B cell (primary cell): ENCODE data around the gene LRRK2. TPM values are rescaled to one million over a fixed set of nuclear protein-coding genes. Genes with fewer than 3 reads are reported as not detected.
A peak's percentile ranks its signal among the peaks of the same experiment; 100 is the strongest.

Experiments
- ATAC-seq: fragments of 200-7000 bp; cut with Tn5 transposase; one replicate; pipeline ENCODE4 v1.10.0; 2021; ENCODE audit warnings: low read depth, mild to moderate bottlenecking, moderate number of reproducible peaks, moderate library complexity
- CTCF ChIA-PET: fragments of 350-600 bp; sonication (Branson Sonifier 250); formaldehyde crosslinking; loops from one replicate; lab custom pipeline; 2021; ENCODE audit warnings: antibody characterized with exemption, inconsistent platforms; lab: Charles Lee
- POLR2A ChIA-PET: fragments of 350-600 bp; sonication (Branson Sonifier 250); formaldehyde crosslinking; loops from one replicate; lab custom pipeline; 2021; ENCODE audit warnings: antibody characterized with exemption; lab: Charles Lee
- DNase-seq: peaks from one replicate; pipeline ENCODE4 v3.0.0; 2013
- H2AFZ ChIP-seq: 2 replicates; pipeline ENCODE4 v1.6.1; 2012; ENCODE audit warnings: mild to moderate bottlenecking, low read depth, low read length; ENCODE audit not compliant: insufficient read depth, poor library complexity, severe bottlenecking
- H3K27ac ChIP-seq, 2 donors: 1 replicate in 1 of 2; 2 replicates in 1 of 2; pipeline ENCODE4 v1.5.1; 2012 to 2013; ENCODE audit warnings: low read length in 2 of 2, mild to moderate bottlenecking in 2 of 2, moderate library complexity in 1 of 2
- H3K27me3 ChIP-seq, 4 experiments: fragments of 200-600 bp in 1 of 4; sonication (generic) in 1 of 4; replicated peaks in 1 of 4; 1 replicate in 2 of 4; 2 replicates in 2 of 4; pipeline versions ENCODE4 v1.6.1 to v1.7.0; 2013 to 2016; ENCODE audit warnings: low read length in 3 of 4, mild to moderate bottlenecking in 2 of 4, mixed read lengths in 1 of 4, moderate library complexity in 1 of 4; ENCODE audit not compliant: insufficient read depth in 4 of 4, control insufficient read depth in 3 of 4; ENCODE audit errors: control extremely low read depth in 1 of 4
- H3K36me3 ChIP-seq, 2 experiments: replicated peaks in 1 of 2; 1 replicate in 1 of 2; 2 replicates in 1 of 2; pipeline versions ENCODE4 v1.6.1 to v1.7.1; 2013; ENCODE audit warnings: low read length in 1 of 2; ENCODE audit not compliant: insufficient read depth in 2 of 2, control insufficient read depth in 1 of 2; ENCODE audit errors: control extremely low read depth in 1 of 2, extremely low read depth in 1 of 2
- H3K4me1 ChIP-seq, 2 donors: fragments of 200-600 bp in 1 of 2; sonication (generic) in 1 of 2; 1 replicate in 1 of 2; 2 replicates in 1 of 2; pipeline versions ENCODE4 v1.5.1 to v1.6.1; 2013 to 2017; ENCODE audit warnings: low read length in 2 of 2; ENCODE audit not compliant: control insufficient read depth in 2 of 2, insufficient read depth in 2 of 2
- H3K4me2 ChIP-seq: replicated peaks from 2 replicates; pipeline ENCODE3; 2012; ENCODE audit warnings: mild to moderate bottlenecking, low read depth, low read length; ENCODE audit not compliant: poor library complexity, severe bottlenecking
- H3K4me3 ChIP-seq, 5 experiments: fragments of 200-600 bp in 1 of 5; sonication (generic) in 1 of 5; 1 replicate in 3 of 5; 2 replicates in 2 of 5; pipeline versions ENCODE4 v1.5.1 to v1.7.0; 2011 to 2016; ENCODE audit warnings: low read length in 4 of 5, mild to moderate bottlenecking in 4 of 5, low read depth in 2 of 5, control low read depth in 1 of 5, moderate library complexity in 1 of 5; ENCODE audit not compliant: insufficient read depth in 1 of 5; ENCODE audit errors: control extremely low read depth in 1 of 5, extremely low read depth in 1 of 5
- H3K79me2 ChIP-seq: fragments of 200-600 bp; sonication (generic); one replicate; pipeline ENCODE4 v1.6.0; 2016; ENCODE audit warnings: low read length; ENCODE audit not compliant: control insufficient read depth, insufficient read depth
- H3K9ac ChIP-seq: fragments of 200-600 bp; sonication (generic); 2 replicates; pipeline ENCODE4 v1.6.1; 2017; ENCODE audit warnings: mild to moderate bottlenecking, low read length, moderate library complexity
- H3K9me3 ChIP-seq, 3 donors: one replicate each; pipeline versions ENCODE4 v1.6.1 to v1.7.1; 2013; ENCODE audit warnings: low read length in 2 of 3; ENCODE audit not compliant: control insufficient read depth in 2 of 3, insufficient read depth in 1 of 3; ENCODE audit errors: control extremely low read depth in 1 of 3
- H4K20me1 ChIP-seq: 2 replicates; pipeline ENCODE4 v1.6.0; 2012; ENCODE audit warnings: mild to moderate bottlenecking, low read length; ENCODE audit not compliant: insufficient read depth, control insufficient read depth, poor library complexity, severe bottlenecking
- H3K27ac Mint-ChIP-seq: one replicate; pipeline ENCODE4 v1.8.0; 2021; ENCODE audit warnings: mixed read lengths
- H3K27me3 Mint-ChIP-seq: one replicate; pipeline ENCODE4 v1.8.0; 2021; ENCODE audit warnings: mixed read lengths
- H3K4me1 Mint-ChIP-seq: one replicate; pipeline ENCODE4 v1.8.0; 2021; ENCODE audit warnings: mixed read lengths
- H3K4me3 Mint-ChIP-seq: one replicate; pipeline ENCODE4 v1.8.0; 2021; ENCODE audit warnings: mixed read lengths
- H3K9me3 Mint-ChIP-seq: one replicate; pipeline ENCODE4 v1.8.0; 2022; ENCODE audit warnings: mixed read lengths; ENCODE audit not compliant: insufficient read depth
- EZH2 ChIP-seq: IDR thresholded peaks from 2 replicates; pipeline ENCODE4 v1.6.1; 2012; ENCODE audit warnings: borderline replicate concordance, low read depth, mild to moderate bottlenecking, moderate library complexity, low read length; ENCODE audit not compliant: insufficient read depth, poor library complexity, severe bottlenecking
- WGBS: methylation state at CpG from one replicate; pipeline ENCODE4 v1.1.5; 2013; ENCODE audit warnings: missing lambda C conversion rate; ENCODE audit not compliant: insufficient coverage; 5-methylcytosine and 5-hydroxymethylcytosine counted together
- intact Hi-C: fragments of 100-400 bp; cut with micrococcal nuclease; formaldehyde crosslinking; loops from one replicate; pipeline ENCODE4 v1.10.0; 2022
- polyA plus RNA-seq: library from polyadenylated mRNA; depleted of rRNA; stranded (reverse); fragments of >200 nt; gene quantifications from 2 replicates; pipeline ENCODE4 v1.2.3, GENCODE V29; 2012
- total RNA-seq, 2 donors: library from RNA; stranded (reverse); fragments of 120-200 nt in 1 of 2; gene quantifications; 1 replicate in 1 of 2; 2 replicates in 1 of 2; pipeline versions ENCODE4 v1.2.3 to v1.2.4, GENCODE V29; 2013 to 2022
- TF ChIP-seq, protein P1 (sequence below): fragments of 200-600 bp; IDR thresholded peaks from one replicate; pipeline ENCODE4 v1.8.0; 2022; ENCODE audit warnings: antibody characterized with exemption, mild to moderate bottlenecking

Gene LRRK2
- total and polyA plus RNA-seq, 2 donors (not counting 1 experiment from before 2014, with no cell fraction given) = 14.1 to 60.2 TPM

DNA sequence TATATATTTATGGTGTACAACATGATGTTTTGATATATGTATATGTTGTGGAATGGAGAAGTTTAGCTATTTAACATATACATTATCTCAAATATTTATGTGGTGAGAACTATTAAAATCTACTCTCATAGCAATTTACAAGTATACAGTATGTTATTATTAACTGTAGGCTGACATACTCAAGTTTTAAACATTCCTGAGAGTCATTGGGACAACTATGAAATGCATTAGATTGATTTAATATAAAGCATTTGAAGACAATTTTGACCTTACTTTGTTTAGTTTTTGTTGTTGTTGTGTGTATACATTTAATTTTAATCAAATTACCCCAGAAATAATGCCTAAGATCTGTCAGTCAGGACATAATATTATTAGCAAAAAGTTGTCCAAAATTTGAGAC lies 99.5 kb downstream of the LRRK2 start:
- no peak overlapping the region for H3K4me3 ChIP-seq
- no peak for ATAC-seq
- no peak overlapping the region for H3K9ac ChIP-seq
- H3K27me3 Mint-ChIP-seq = no peaks in the 10 kb centered on the region
- H3K9me3 ChIP-seq = no peaks in the 10 kb centered on the region
- peaks cover 10% of the 10 kb centered on the region for H3K4me1 Mint-ChIP-seq
- no peak overlapping the region for H3K27ac Mint-ChIP-seq
- no peaks in the 10 kb centered on the region for H3K79me2 ChIP-seq
- peaks cover 4 to 48% of the 10 kb centered on the region in 2 experiments for H3K36me3 ChIP-seq
- no peaks in the 10 kb centered on the region for H3K27me3 ChIP-seq
- ChIA-PET POLR2A (no interaction called here), CTCF (interaction anchor here (0.6 to 4.7 kb wide), 7 partner anchors 9 to 311 kb away, joined by 3 to 39 read pairs (median 4); no protein-coding TSS in a partner anchor)
- DNase-seq = no peak
- no peaks in the 10 kb centered on the region for H4K20me1 ChIP-seq
- intact Hi-C loops = no loop called here
- TF ChIP-seq, protein P1, sequence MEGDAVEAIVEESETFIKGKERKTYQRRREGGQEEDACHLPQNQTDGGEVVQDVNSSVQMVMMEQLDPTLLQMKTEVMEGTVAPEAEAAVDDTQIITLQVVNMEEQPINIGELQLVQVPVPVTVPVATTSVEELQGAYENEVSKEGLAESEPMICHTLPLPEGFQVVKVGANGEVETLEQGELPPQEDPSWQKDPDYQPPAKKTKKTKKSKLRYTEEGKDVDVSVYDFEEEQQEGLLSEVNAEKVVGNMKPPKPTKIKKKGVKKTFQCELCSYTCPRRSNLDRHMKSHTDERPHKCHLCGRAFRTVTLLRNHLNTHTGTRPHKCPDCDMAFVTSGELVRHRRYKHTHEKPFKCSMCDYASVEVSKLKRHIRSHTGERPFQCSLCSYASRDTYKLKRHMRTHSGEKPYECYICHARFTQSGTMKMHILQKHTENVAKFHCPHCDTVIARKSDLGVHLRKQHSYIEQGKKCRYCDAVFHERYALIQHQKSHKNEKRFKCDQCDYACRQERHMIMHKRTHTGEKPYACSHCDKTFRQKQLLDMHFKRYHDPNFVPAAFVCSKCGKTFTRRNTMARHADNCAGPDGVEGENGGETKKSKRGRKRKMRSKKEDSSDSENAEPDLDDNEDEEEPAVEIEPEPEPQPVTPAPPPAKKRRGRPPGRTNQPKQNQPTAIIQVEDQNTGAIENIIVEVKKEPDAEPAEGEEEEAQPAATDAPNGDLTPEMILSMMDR = no peak
- no peak for TF ChIP-seq EZH2
- no peak overlapping the region for H3K4me2 ChIP-seq
- no peaks in the 10 kb centered on the region for H3K4me1 ChIP-seq
- no peaks in the 10 kb centered on the region for H3K9me3 Mint-ChIP-seq
- H3K27ac ChIP-seq = no peak overlapping the region
- H2AFZ ChIP-seq = no peak overlapping the region
- no peak overlapping the region for H3K4me3 Mint-ChIP-seq

DNA sequence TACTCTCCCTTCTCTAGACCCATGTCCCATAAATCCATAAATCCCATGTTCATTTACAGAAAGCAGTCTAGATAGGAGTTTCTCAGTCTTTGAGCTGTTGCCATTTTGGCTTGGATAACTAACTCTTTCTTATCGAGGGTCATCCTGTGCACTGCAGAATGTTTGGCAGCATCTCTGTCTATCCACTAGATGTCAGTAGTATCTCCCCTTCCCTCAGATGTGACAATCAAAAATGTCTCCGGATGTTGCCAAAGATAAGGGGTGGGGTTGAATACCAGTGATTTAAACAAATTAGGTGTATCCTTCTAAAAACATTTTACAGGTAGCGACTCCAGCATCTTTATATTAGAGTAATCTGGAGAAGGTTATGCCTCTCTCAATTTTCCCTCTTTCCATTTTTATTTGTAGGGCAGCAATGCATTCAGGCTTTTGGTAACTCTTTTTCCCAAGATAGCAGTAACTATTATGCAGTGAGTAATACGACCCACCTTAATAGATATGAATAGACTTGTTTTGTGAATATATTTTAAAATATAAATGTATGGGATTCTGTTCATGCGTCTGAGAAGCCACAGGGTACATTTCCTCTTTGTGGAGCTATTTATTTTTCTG lies 100.7 kb downstream of the LRRK2 start:
- Histone ChIP-seq H3K9ac (no peak overlapping the region), H3K4me2 (no peak overlapping the region), H4K20me1 (no peaks in the 10 kb centered on the region), H3K9me3 (peaks cover 0 to 7% (median under 1%) of the 10 kb centered on the region in 3 donors), H3K79me2 (no peaks in the 10 kb centered on the region), H3K27me3 (no peaks in the 10 kb centered on the region), H3K4me1 (no peaks in the 10 kb centered on the region), H2AFZ (no peak overlapping the region), H3K27ac (no peak overlapping the region), H3K36me3 (peaks cover 6 to 58% of the 10 kb centered on the region in 2 experiments), H3K4me3 (no peak overlapping the region)
- TF ChIP-seq, protein P1 = peak; percentile 68
- TF ChIP-seq EZH2 = no peak
- no peaks in the 10 kb centered on the region for H3K27me3 Mint-ChIP-seq
- ChIA-PET POLR2A (no interaction called here), CTCF (interaction anchor here (0.7 to 4.7 kb wide), 8 partner anchors 10 to 177 kb away, joined by 3 to 39 read pairs (median 4); no protein-coding TSS in a partner anchor)
- H3K27ac Mint-ChIP-seq = peak overlapping the region; percentile 7
- peak; percentile 17 for DNase-seq
- WGBS = 80% methylated on average over 1 of the region's 5 CpGs
- no peak overlapping the region for H3K4me3 Mint-ChIP-seq
- H3K9me3 Mint-ChIP-seq = peaks cover 5% of the 10 kb centered on the region
- peaks cover 10% of the 10 kb centered on the region for H3K4me1 Mint-ChIP-seq
- ATAC-seq = peak; percentile 74
- intact Hi-C loops = no loop called here
